Activated T-cell treated with anti-CD3 and anti-CD28 coated beads, Interleukin-2, amount 50 U/mL, for 24 hours (primary cell): ENCODE measurements around the gene GDPD5.

Source experiments
- DNase-seq: peaks from one replicate; pipeline ENCODE4 v3.0.0-alpha.2; 2020
- H3K27ac Mint-ChIP-seq: 2 replicates; pipeline ENCODE4 v1.8.0; 2020; ENCODE audit warnings: mild to moderate bottlenecking, mixed read lengths
- H3K27me3 Mint-ChIP-seq: 2 replicates; pipeline ENCODE4 v1.8.0; 2020; ENCODE audit warnings: mixed read lengths
- H3K36me3 Mint-ChIP-seq: 2 replicates; pipeline ENCODE4 v1.8.0; 2020; ENCODE audit warnings: low read depth, mixed read lengths
- H3K4me1 Mint-ChIP-seq: 2 replicates; pipeline ENCODE4 v1.8.0; 2020; ENCODE audit warnings: low read depth, mixed read lengths
- H3K4me3 Mint-ChIP-seq: 2 replicates; pipeline ENCODE4 v1.8.0; 2020; ENCODE audit warnings: mild to moderate bottlenecking, moderate library complexity, mixed read lengths
- H3K9me3 Mint-ChIP-seq: 2 replicates; pipeline ENCODE4 v1.8.0; 2020; ENCODE audit warnings: mixed read lengths

The GDPD5 gene

GRCh38 chr11:75516886-75517285 lies 8.9 kb downstream of the GDPD5 start:
- no peaks in the 10 kb centered on the region for H3K36me3 Mint-ChIP-seq
- H3K4me1 Mint-ChIP-seq, result peaks cover 25% of the 10 kb centered on the region
- no peaks in the 10 kb centered on the region for H3K27me3 Mint-ChIP-seq
- no peak overlapping the region for H3K27ac Mint-ChIP-seq
- H3K9me3 Mint-ChIP-seq, result no peaks in the 10 kb centered on the region
- DNase-seq, result no peak
- no peak overlapping the region for H3K4me3 Mint-ChIP-seq

GRCh38 chr11:75516140-75516539 lies 9.6 kb downstream of the GDPD5 start:
- no peaks in the 10 kb centered on the region for H3K27me3 Mint-ChIP-seq
- no peak overlapping the region for H3K4me3 Mint-ChIP-seq
- H3K36me3 Mint-ChIP-seq, result no peaks in the 10 kb centered on the region
- no peak overlapping the region for H3K27ac Mint-ChIP-seq
- DNase-seq, result no peak
- no peaks in the 10 kb centered on the region for H3K9me3 Mint-ChIP-seq
- H3K4me1 Mint-ChIP-seq, result peaks cover 25% of the 10 kb centered on the region

GRCh38 chr11:75514596-75514995 lies 11.1 kb downstream of the GDPD5 start:
- Mint-ChIP-seq H3K27ac (no peak overlapping the region), H3K4me3 (no peak overlapping the region), H3K4me1 (peaks cover 25% of the 10 kb centered on the region)

GRCh38 chr11:75513250-75513649 lies 12.5 kb downstream of the GDPD5 start:
- H3K4me1 Mint-ChIP-seq, result peaks cover 30% of the 10 kb centered on the region
- no peaks in the 10 kb centered on the region for H3K36me3 Mint-ChIP-seq
- no peak overlapping the region for H3K27ac Mint-ChIP-seq
- DNase-seq, result no peak
- H3K27me3 Mint-ChIP-seq, result no peaks in the 10 kb centered on the region
- H3K4me3 Mint-ChIP-seq, result no peak overlapping the region
- no peaks in the 10 kb centered on the region for H3K9me3 Mint-ChIP-seq

More at GRCh38 chr11:75514596-75514995, 11.1 kb downstream of the GDPD5 start:
- no peaks in the 10 kb centered on the region for H3K27me3 Mint-ChIP-seq
- H3K36me3 Mint-ChIP-seq, result no peaks in the 10 kb centered on the region
- no peaks in the 10 kb centered on the region for H3K9me3 Mint-ChIP-seq
- DNase-seq, result no peak

GRCh38 chr11:75510723-75511019 lies 15.1 kb downstream of the GDPD5 start:
- Mint-ChIP-seq H3K4me1 (peaks cover 28% of the 10 kb centered on the region), H3K36me3 (no peaks in the 10 kb centered on the region), H3K9me3 (no peaks in the 10 kb centered on the region), H3K4me3 (no peak overlapping the region), H3K27me3 (no peaks in the 10 kb centered on the region), H3K27ac (no peak overlapping the region)
- no peak for DNase-seq

GRCh38 chr11:75510004-75510722 lies 15.6 kb downstream of the GDPD5 start:
- Mint-ChIP-seq H3K36me3 (no peaks in the 10 kb centered on the region), H3K4me3 (no peak overlapping the region), H3K27me3 (no peaks in the 10 kb centered on the region), H3K9me3 (no peaks in the 10 kb centered on the region), H3K27ac (peak overlapping the region; percentile 38), H3K4me1 (peaks cover 27% of the 10 kb centered on the region)
- DNase-seq, result no peak

GRCh38 chr11:75509020-75509720 lies 16.6 kb downstream of the GDPD5 start:
- H3K9me3 Mint-ChIP-seq, result no peaks in the 10 kb centered on the region
- no peak overlapping the region for H3K4me3 Mint-ChIP-seq
- no peaks in the 10 kb centered on the region for H3K27me3 Mint-ChIP-seq
- no peak overlapping the region for H3K27ac Mint-ChIP-seq
- no peak for DNase-seq
- peaks cover 22% of the 10 kb centered on the region for H3K4me1 Mint-ChIP-seq
- no peaks in the 10 kb centered on the region for H3K36me3 Mint-ChIP-seq

GRCh38 chr11:75508051-75508561 lies 17.6 kb downstream of the GDPD5 start:
- Mint-ChIP-seq H3K27ac (peak overlapping the region; percentile 70), H3K4me1 (peaks cover 22% of the 10 kb centered on the region), H3K4me3 (no peak overlapping the region), H3K36me3 (no peaks in the 10 kb centered on the region), H3K27me3 (no peaks in the 10 kb centered on the region), H3K9me3 (no peaks in the 10 kb centered on the region)
- no peak for DNase-seq

- DNase-seq, result no peak
- Mint-ChIP-seq H3K36me3 (no peaks in the 10 kb centered on the region), H3K4me1 (peaks cover 23% of the 10 kb centered on the region), H3K9me3 (no peaks in the 10 kb centered on the region), H3K27me3 (no peaks in the 10 kb centered on the region), H3K4me3 (no peak overlapping the region), H3K27ac (peak overlapping the region; percentile 70)
Observed at GRCh38 chr11:75507571-75507970, 18.2 kb downstream of the GDPD5 start.

- Mint-ChIP-seq H3K4me1 (peaks cover 26% of the 10 kb centered on the region), H3K27ac (no peak overlapping the region), H3K27me3 (no peaks in the 10 kb centered on the region), H3K4me3 (no peak overlapping the region), H3K36me3 (no peaks in the 10 kb centered on the region), H3K9me3 (no peaks in the 10 kb centered on the region)
- no peak for DNase-seq
Observed at GRCh38 chr11:75506827-75507226, 18.9 kb downstream of the GDPD5 start.

GRCh38 chr11:75505916-75506692 lies 19.6 kb downstream of the GDPD5 start:
- no peak for DNase-seq
- Mint-ChIP-seq H3K9me3 (no peaks in the 10 kb centered on the region), H3K36me3 (no peaks in the 10 kb centered on the region), H3K27me3 (no peaks in the 10 kb centered on the region), H3K4me1 (peaks cover 26% of the 10 kb centered on the region), H3K4me3 (no peak overlapping the region), H3K27ac (no peak overlapping the region)

GRCh38 chr11:75504501-75504900 lies 21.2 kb downstream of the GDPD5 start:
- Mint-ChIP-seq H3K36me3 (no peaks in the 10 kb centered on the region), H3K9me3 (no peaks in the 10 kb centered on the region), H3K27me3 (no peaks in the 10 kb centered on the region), H3K4me3 (no peak overlapping the region), H3K27ac (no peak overlapping the region), H3K4me1 (peaks cover 26% of the 10 kb centered on the region)
- no peak for DNase-seq

- H3K9me3 Mint-ChIP-seq, result no peaks in the 10 kb centered on the region
- H3K4me1 Mint-ChIP-seq, result peaks cover 18% of the 10 kb centered on the region
- no peak overlapping the region for H3K27ac Mint-ChIP-seq
- no peaks in the 10 kb centered on the region for H3K36me3 Mint-ChIP-seq
- H3K27me3 Mint-ChIP-seq, result no peaks in the 10 kb centered on the region
- H3K4me3 Mint-ChIP-seq, result no peak overlapping the region
- DNase-seq, result no peak
Observed at GRCh38 chr11:75503531-75504099, 22.1 kb downstream of the GDPD5 start.

GRCh38 chr11:75502138-75502537 lies 23.6 kb downstream of the GDPD5 start:
- peaks cover 8% of the 10 kb centered on the region for H3K4me1 Mint-ChIP-seq
- H3K36me3 Mint-ChIP-seq, result no peaks in the 10 kb centered on the region
- no peaks in the 10 kb centered on the region for H3K27me3 Mint-ChIP-seq
- no peak overlapping the region for H3K4me3 Mint-ChIP-seq
- DNase-seq, result no peak
- no peak overlapping the region for H3K27ac Mint-ChIP-seq
- no peaks in the 10 kb centered on the region for H3K9me3 Mint-ChIP-seq
